ENCODE measurements around the gene VEGFA.

DNA sequence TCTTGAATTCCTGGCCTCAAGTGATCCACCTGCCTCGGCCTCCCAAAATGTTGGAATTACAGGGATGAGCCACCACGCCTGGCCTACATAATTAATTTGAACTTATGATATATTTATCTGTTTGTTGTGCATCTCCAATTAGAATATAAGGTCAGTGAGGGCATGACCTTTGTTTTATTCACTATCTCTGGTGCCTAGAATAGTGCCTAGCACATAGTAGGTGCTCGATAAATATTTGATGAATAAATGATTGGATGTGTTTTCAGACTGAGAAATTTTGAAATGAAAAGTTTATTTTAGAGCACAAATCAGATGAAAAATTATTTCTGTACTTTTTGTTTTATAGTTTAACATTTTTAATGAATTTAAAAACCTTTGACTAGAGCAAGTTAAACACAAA, 19.4 kb upstream of the VEGFA start:
- TF ChIP-seq POLR2A (IDR thresholded peaks at IDR 0.05; ENCODE audit: low read length): no peak
- no peak for TF ChIP-seq CHD2 (IDR thresholded peaks at IDR 0.05; ENCODE audit: low read length, partially characterized antibody)
- no peak for TF ChIP-seq PHF8 (IDR thresholded peaks at IDR 0.05; ENCODE audit: borderline replicate concordance, low read depth)
- TF ChIP-seq CTCF (IDR thresholded peaks at IDR 0.05): no peak
- TF ChIP-seq, protein P1, sequence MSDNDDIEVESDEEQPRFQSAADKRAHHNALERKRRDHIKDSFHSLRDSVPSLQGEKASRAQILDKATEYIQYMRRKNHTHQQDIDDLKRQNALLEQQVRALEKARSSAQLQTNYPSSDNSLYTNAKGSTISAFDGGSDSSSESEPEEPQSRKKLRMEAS (IDR thresholded peaks at IDR 0.05): no peak

Data from A549 (cell line).